Thoracic aorta (tissue), 2 donors: ENCODE measurements around the gene PRRG2. TPM values are rescaled to one million over a fixed set of nuclear protein-coding genes. Genes with fewer than 3 reads are reported as not detected.

ENCODE experiments used
- ATAC-seq: fragments of 150-250 bp; one replicate; pipeline ENCODE4 v1.8.0; 2017; ENCODE audit warnings: low read depth; ENCODE audit not compliant: insufficient number of reproducible peaks, low FRiP score
- DNase-seq: peaks from one replicate; pipeline ENCODE4 v3.0.0-alpha.2; 2020; ENCODE audit warnings: low spot score
- H3K27ac ChIP-seq, 2 donors: fragments of 200-600 bp; sonication (generic); 1 replicate in 1 of 2; 2 replicates in 1 of 2; pipeline ENCODE4 v1.5.1; 2016; ENCODE audit warnings: mild to moderate bottlenecking in 2 of 2, moderate library complexity in 2 of 2
- H3K27me3 ChIP-seq: fragments of 200-600 bp; sonication (generic); replicated peaks from 2 replicates; pipeline ENCODE4 v1.6.0; 2016; ENCODE audit warnings: mild to moderate bottlenecking; ENCODE audit not compliant: insufficient read depth
- H3K36me3 ChIP-seq: fragments of 200-600 bp; sonication (generic); one replicate; pipeline ENCODE4 v1.5.1; 2016
- H3K4me1 ChIP-seq, 2 donors: fragments of 200-600 bp; sonication (generic); 1 replicate in 1 of 2; 2 replicates in 1 of 2; pipeline versions ENCODE4 v1.5.1 to v1.6.0; 2016; ENCODE audit warnings: low read depth in 2 of 2, mild to moderate bottlenecking in 1 of 2; ENCODE audit not compliant: control insufficient read depth in 1 of 2
- H3K4me3 ChIP-seq: fragments of 200-600 bp; sonication (generic); 2 replicates; pipeline ENCODE4 v1.5.1; 2016; ENCODE audit warnings: mild to moderate bottlenecking
- H3K9me3 ChIP-seq: fragments of 200-600 bp; sonication (generic); 2 replicates; pipeline ENCODE4 v1.5.1; 2016
- total RNA-seq, 2 donors: library from RNA; depleted of rRNA; stranded (reverse); fragments of >200 nt; gene quantifications; one replicate each; pipeline versions ENCODE4 v1.1.0 to v1.2.3, GENCODE V29; 2016
- TF ChIP-seq, protein P1 (sequence below): fragments of 200-600 bp; sonication (generic); IDR thresholded peaks from one replicate; pipeline ENCODE4 v1.5.1; 2019; ENCODE audit warnings: antibody characterized with exemption

The PRRG2 gene
- total RNA-seq, 2 donors from 2014 or later = not detected

DNA sequence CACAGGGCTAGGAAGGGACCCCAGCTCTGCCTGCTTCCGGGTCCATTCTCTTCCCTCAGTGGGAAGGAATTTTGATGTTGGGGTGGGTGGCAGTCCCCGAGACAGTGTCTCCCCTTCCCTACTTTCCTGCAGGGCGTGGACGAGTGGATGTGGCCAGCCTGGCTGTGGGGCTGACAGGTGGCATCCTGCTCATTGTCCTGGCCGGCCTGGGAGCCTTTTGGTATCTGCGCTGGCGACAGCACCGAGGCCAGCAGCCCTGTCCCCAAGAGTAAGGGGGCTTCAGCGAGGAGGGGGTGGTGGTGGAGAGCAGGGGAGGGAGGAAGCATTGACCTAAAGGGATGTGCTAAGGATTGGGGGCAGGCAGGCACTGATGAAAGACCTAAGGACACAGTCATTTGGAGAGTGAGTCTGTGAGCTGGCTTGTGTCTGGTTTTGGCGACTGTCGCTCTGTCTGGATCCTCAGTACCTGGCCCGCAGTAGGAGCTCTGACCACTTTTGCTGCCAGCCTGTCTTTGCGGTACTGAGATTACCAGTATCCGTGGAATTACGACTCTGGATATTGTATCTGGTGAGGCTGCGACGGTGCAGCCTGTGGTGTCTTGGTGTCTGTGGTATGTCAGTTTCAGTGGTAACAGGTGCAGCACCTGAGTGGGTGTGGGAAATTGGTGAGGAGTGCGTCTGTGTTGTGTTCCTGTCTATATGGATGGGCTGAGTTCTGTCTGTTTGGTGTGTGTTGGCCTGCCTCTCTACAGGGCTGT, 7.4 kb downstream of the PRRG2 start:
- Histone ChIP-seq H3K9me3 (no peaks in the 10 kb centered on the region), H3K27me3 (no peaks in the 10 kb centered on the region), H3K27ac (no peak overlapping the region), H3K4me3 (no peak overlapping the region), H3K4me1 (peaks cover 6 to 14% of the 10 kb centered on the region in 2 donors), H3K36me3 (no peaks in the 10 kb centered on the region)
- DNase-seq = no peak
- TF ChIP-seq, protein P1, sequence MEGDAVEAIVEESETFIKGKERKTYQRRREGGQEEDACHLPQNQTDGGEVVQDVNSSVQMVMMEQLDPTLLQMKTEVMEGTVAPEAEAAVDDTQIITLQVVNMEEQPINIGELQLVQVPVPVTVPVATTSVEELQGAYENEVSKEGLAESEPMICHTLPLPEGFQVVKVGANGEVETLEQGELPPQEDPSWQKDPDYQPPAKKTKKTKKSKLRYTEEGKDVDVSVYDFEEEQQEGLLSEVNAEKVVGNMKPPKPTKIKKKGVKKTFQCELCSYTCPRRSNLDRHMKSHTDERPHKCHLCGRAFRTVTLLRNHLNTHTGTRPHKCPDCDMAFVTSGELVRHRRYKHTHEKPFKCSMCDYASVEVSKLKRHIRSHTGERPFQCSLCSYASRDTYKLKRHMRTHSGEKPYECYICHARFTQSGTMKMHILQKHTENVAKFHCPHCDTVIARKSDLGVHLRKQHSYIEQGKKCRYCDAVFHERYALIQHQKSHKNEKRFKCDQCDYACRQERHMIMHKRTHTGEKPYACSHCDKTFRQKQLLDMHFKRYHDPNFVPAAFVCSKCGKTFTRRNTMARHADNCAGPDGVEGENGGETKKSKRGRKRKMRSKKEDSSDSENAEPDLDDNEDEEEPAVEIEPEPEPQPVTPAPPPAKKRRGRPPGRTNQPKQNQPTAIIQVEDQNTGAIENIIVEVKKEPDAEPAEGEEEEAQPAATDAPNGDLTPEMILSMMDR = no peak
- ATAC-seq = no peak

DNA sequence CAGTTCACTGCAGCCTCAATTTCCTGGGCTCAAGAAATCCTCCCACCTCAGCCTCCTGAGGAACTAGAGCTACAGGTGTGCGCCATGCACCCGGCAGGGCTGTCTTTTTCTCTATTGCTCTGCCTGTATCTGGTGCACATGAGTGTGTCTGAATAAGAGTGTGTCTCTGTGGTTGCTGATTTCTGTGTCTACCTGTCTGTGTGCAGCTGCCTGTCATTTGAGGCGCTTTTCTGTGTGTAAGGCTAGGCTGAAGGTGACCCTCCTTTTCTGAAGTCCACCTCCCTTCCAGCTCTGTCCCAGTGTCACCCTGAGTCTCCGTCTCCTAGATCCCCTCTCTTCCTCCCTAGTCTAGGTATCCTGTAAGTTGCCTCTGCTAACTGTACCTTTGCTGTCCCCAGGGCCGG, 8.4 kb downstream of the PRRG2 start:
- no peaks in the 10 kb centered on the region for H3K27me3 ChIP-seq
- no peaks in the 10 kb centered on the region for H3K9me3 ChIP-seq
- H3K4me1 ChIP-seq = peaks cover 13 to 18% of the 10 kb centered on the region in 2 donors
- peaks cover 5% of the 10 kb centered on the region for H3K36me3 ChIP-seq
- H3K4me3 ChIP-seq = no peak overlapping the region
- TF ChIP-seq, protein P1 = no peak
- DNase-seq (no peak), ATAC-seq (no peak)
- peak overlapping the region in 1 of 2 donors; percentile 43 for H3K27ac ChIP-seq

DNA sequence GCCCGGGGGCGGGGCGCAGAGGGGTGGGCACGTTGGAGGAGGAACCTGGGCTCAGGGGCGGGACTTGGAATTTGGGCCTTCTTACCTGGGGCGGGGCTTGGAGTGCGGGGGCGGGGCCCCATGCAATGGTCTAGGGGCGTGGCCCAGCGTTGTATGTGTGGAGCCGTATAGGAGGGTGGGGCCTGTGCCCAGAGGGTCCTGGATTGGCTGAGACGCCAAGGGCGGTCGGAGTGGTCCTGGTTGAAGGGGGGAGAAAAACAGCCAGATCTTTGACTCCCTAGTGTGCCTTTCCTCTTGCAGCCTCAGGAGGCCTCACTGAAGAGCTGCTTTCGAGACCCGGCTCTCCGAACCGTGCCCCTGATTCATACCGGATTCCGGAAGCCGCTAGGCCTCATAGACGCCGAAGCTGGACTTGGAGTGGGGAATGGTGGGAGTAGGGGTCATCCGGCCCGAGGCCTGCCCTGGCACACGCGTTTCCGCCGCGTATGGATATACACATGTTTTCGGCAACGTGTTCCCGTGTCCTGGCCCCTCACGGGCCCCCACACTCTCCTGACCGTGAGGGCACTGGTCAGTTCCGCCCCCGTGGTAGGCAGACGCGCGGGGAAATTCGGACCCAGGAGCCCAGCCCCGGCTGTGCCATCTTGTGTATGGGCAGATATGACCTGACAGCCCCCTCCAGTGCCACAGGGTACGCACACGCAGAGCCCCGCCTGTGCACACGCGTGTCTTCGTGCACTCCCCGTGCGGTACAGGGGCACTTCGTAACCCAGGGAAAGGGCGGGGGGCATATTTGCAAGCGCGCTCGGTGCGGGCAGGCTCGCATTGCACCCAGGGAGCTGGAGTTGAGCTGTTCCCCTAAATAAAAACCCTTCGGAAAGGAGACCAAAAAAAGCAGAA, 9.2 kb downstream of the PRRG2 start:
- Histone ChIP-seq H3K4me1 (peaks cover 13 to 18% of the 10 kb centered on the region in 2 donors), H3K36me3 (peaks cover 11% of the 10 kb centered on the region), H3K27me3 (no peaks in the 10 kb centered on the region), H3K27ac (peak overlapping the region; percentile 71 to 82), H3K4me3 (peak overlapping the region; percentile 80), H3K9me3 (no peaks in the 10 kb centered on the region)
- ATAC-seq (peak; percentile 42), DNase-seq (peak; percentile 95)
- TF ChIP-seq, protein P1 = peak; percentile 8

DNA sequence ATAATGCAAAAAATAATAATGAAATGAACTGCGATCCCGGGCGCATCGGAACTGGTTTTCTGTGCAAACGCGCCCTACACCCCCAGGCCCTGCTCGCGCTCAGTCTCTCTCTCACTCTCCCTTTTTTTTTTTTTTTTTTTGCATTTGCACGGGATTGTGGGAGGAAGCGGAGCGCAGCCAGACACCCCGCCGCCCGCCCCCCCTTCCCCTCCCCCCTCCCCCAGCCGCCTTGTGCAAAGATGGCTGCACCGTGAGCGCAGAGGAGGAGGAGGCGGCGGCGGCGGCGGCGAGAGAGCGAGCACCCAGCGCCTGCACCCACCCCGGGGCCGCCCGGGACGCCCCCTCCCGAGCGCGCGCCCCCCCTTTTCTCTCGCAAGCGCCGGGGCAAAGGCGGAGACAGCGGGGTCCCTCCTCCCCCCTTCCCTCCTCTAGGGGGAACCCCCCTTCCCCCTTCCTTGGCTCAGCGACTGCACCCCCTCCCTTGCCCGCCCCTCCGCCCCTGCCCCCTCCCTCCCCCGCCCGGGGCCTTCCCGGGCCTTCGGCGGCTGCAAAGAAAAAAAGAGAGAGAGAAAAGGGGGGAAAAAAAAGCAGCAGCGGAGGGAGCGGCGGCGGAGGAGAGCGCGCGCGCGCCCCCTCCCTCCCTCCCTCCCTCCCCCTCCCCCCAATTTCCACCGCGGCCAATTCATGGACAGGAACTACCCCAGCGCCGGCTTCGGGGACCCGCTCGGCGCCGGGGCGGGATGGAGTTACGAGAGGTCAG, 10.0 kb downstream of the PRRG2 start, which contains the start of gene PRR12:
Gene PRR12 (plus strand): TSS at position 212 of the 760 bp plus-strand sequence. CDS start 473 bp downstream, at position 685.
- ATAC-seq = peak; percentile 25

More for the DNA sequence above, 10.0 kb downstream of the PRRG2 start, which contains the start of gene PRR12:
- Histone ChIP-seq H3K4me3 (peak within 1 kb of the TSS; percentile 80), H3K27me3 (no peaks in the 10 kb centered on the region), H3K36me3 (peaks cover 20% of the 10 kb centered on the region), H3K4me1 (peaks cover 13 to 18% of the 10 kb centered on the region in 2 donors), H3K9me3 (no peaks in the 10 kb centered on the region), H3K27ac (peak within 1 kb of the TSS; percentile 82 to 83)
- no peak for DNase-seq
- TF ChIP-seq, protein P1 = no peak
